NCI-H510A treated with DMSO at 0.1 percent for 48 hours (cell line): ENCODE data around the gene CTTNBP2NL.
A peak's percentile ranks its signal among the peaks of the same experiment; 100 is the strongest.
"Not testable (repeated sequence)": the region's sequence is repeated elsewhere in the genome, so short reads cannot be mapped to it uniquely, and the experiment has no call there.

Experiments
- DNase-seq: peaks from one replicate; lab custom pipeline; 2025; lab: John Stamatoyannopoulos, UW

Gene CTTNBP2NL

DNA sequence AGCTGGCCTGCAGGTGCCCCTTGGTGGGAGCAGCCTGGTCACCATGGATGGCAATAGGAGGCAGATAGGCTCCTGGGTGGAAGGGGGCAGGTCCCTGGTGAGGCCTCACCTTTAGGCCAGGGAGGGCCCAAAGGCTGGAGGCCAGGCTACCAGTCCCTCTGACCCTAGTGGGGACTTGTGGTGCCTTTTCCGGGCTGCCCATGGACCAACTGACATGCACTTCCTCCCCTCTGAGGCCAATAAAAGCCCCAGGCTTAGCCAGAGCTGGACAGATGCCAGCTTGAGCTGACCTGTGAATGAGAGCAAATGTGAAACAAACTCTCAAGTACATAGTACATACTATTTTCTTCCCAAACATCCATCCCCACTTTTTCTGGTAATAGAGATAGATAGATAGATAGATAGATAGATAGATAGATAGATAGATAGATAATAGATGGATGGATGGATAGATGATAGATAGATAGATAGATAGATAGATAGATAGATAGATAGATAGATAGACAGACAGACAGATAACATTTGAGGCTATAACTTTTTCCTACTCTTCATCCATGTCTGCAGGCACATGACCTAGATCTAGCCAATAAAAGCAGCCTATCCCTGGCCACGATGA lies 9.2 kb upstream of the CTTNBP2NL start:
- no peak for DNase-seq

DNA sequence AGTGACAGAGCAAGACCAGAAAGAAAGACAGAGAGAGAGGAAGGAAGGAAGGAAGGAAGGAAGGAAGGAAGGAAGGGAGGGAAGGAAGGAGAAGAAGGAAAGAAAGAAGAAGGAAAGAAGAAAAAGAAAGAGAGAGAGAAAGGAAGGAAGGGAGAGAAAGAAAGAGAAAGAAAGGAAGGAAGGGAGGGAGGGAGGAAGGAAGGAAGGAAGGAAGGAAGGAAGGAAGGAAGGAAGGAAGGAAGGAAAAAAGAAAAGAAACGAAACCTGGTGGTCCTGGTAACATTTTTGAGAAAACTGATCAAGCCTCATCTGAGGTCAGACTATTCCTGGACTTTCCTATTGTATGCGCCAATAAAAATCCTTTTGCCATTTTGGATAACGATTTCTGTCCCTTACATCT lies 8.2 kb upstream of the CTTNBP2NL start:
- DNase-seq = no peak

DNA sequence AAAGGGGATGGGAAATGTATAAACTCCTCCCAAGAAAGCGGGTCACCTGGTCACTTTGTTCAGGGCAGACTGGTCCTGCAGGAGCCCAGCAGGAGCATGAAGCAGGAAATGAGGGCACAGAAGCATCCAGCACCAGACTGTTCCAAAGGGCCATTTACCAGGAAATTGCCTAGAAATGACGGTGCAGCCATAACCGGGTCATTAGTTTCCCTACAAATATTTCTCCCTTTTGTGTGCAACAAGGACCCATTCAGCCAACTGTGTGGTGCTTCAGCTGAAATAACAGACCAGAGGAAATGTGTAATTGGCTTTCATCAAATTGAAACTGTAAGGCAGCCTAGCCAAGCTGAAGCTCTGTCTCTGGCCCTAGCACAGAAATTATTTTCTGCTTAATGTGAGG lies 7.6 kb upstream of the CTTNBP2NL start:
- no peak for DNase-seq

DNA sequence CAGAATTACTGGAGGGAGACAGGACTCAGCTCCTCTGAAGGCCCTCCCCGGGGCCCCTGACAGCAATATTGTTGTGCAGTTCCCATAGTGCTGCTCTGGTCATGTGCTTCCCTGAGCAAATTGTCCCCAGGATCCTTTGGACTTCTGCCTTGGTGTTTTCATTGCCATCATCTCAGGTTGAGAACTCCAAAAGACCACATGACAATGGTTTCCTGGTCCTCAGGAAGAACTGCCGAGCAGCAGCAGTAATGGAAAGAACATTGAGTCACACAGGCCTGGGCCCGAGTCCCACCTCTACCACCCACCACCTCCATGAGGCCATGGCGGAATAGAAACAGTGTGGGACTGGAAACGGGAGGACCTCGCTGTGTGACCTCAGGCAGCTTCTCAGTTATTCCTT lies 6.3 kb upstream of the CTTNBP2NL start:
- DNase-seq = no peak

DNA sequence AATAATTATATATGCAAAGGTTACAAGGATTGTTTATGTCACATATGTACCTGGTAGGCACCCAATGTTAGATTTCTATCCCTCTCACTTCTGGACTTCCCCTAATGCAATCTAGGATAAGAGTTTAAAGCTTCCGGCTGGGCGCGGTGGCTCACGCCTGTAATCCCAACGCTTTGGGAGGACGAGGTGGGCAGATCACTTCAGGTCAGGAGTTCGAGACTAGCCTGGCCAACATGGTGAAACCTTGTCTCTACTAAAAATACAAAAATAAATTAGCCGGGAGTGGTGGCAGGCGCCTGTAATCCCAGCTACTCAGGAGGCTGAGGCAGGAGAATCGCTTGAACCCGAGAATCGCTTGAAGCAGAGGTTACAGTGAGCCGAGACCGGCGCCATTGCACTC lies 5.7 kb upstream of the CTTNBP2NL start:
- not testable (repeated sequence) for DNase-seq

DNA sequence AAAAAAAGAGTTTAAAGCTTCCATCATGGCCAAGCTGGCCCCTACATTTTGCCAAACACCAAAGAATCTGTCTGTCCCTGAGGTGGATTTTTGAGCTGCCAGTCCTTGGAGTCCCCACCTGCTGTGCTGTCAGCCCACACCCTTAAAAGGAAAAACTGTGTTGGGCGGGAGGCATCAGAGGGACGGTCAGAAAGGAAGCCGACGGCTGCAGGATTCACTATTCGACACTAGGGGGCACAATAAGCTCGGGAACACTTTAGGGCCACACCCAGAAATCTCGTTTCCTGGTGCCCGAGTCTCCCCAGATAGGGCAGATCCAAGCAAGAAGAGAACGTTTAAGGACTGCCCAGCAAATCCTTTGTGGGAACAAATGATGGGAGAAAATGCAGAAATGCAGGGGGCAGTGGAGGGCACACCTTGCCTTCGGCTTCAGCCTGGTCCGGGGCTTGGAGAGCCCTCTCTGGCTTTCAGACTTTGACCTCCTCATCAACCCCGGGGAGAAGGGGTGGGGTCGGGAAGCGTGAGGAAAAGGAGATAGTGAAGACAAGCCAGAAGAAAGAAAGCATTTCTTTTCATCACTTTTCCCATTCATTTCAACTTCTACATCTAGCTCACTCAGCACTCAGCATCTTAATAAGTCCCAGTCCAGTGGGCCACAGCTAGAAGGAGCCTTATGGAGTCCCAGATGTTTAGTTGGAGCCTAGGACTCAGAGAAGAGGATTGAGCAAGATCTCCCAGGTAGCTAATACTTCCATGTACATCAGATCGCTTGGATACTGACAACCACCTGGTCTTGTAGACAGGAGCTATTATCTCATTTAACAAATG lies 5.0 kb upstream of the CTTNBP2NL start:
- DNase-seq = peak; percentile 98

DNA sequence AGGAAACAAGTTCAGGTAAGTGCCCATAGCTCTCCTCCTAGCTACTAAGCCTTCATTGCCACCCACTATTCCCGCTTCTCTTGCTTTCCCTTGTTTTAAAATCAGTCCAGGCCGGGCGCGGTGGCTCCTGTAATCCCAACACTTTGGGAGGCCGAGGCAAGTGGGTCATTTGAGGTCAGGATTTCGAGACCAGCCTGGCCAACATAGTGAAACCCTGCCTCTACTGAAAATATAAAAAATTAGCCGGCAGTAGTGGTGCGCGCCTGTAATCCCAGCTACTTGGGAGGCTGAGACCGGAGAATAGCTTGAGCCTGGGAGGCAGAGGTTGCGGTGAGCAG lies 4.4 kb upstream of the CTTNBP2NL start:
- no peak for DNase-seq

DNA sequence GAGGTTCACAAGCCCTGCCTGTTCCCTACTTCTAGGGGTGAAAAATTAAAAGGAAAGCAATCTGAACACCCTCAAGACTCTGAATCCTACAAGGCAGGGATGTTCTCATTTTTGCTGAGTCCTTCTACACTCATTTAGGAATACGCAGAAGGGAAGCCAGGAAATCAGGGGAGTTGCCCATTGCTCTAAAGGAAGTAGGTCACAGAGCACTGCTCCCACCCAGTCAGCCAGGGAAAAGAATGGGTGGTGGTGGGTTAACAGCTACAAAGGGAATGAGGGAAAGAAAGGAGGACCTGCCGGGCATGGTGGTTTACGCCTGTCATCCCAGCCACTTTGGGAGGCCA lies 2.4 kb upstream of the CTTNBP2NL start:
- no peak for DNase-seq

DNA sequence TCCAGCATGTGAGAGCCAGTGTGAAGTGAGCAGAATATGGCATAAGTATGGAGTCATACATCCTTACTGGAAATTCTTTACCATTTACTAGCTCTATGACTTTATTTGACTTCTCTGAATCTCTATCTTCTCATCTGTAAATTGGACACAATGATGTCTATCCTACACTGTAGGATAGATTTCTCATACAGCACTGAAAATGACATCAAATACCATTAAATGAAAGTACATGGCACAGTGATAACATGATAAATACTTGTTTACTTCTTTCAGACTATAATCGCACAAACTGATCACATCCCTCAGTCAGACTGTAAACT lies 1.3 kb upstream of the CTTNBP2NL start:
- no peak for DNase-seq

DNA sequence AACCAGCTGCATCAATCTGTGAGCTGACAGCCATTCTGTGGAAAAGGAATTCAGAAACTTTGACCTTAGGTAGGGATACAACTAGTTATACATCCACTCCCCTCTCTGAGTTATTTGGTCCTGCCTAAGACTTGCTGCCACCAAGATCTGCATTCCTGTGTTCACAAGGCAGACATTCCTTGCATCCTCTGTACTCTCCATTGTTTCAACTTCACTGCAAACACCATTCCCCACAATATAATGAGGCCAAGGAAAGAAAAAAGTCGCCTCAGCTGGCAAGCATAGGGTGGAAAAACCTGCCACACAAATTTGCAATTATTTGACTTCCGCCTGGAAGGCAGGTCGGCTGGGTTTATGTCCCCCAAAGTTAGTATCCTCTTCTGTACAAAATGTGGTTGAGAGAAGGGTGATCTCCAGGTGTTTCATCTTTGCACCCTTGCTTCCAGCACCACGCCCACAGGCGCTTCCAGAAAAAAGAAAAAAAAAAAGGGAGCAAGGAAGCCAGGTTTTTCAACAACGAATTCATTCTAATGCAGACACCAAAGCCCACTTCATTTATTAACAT lies 676 bp upstream of the CTTNBP2NL start:
- DNase-seq = peak; percentile 26

DNA sequence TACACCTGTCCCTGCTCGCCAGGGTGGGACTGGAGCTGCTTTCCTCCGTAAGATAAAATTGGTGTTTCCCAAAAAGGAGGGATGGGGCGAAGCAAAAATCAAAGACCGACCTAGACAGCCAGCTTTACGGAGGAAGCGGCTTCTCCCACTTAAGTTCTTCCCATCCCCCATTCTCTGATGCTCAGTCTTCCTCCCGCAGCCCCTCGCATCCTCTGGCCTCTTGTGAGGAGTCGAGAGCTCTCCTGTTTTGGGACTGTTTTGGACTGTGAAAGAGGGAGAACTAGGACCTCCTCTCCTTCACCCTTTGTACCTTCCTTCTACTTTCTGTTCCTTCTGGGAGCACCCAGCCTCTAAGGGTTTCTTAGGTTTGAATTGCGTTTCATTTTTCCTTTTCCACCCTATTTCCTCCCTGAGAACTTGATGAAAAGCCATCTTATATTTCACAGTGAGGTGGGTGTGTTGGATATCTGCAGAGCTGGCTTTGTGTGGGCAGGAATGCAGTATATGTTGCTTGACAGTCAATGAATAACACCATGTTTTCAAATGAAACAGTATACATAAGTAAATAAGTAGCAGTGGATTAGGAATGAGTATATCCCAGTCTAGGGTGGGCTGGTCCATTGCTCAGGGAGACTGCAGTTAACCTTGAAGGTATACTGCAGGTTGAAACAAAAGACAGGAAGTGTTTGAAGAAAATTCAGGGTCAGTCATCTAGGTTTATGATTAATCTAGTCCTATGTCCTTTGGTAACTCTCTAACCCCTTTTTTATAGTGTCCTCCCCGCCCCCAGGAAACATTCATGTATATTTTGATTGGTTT lies 848 bp downstream of the CTTNBP2NL start:
- no peak for DNase-seq

DNA sequence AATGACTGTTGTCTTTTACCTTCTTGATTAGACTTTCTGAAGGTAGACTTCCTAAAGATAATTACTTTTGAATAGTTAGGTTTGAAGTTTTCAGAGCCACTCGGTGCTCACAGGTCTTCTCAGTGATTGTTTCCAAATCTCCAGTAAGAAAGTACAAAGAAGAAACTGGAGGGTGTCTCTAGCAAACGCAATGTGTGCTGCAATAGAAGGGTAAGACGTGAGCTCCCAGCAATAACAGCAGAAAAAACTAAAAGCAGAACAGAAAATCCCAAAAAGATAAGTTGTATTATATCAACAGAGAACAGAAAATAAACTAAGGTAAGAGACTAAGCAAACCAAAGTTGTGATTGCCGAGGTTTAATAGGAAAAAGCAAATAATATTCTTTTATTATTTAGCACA lies 1.8 kb downstream of the CTTNBP2NL start:
- DNase-seq = no peak

DNA sequence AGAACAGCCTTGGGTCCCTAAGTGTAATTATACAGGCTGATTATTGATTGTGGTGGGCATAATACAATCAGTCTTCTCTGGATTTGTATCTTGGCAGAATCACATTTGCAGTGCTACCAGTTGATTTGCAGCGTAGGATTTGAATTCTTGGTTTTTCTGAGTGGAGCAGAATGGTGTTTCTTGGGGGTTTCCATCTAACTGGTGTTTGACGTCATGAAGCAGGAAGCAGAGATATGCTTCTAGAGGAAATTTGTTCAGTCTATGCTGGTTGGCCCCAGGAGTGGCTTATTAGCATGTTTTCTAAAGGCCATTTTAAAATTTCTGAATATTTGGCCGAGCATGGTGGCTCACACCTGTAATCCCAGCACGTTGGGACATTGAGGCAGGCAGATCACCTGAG lies 3.4 kb downstream of the CTTNBP2NL start:
- no peak for DNase-seq

DNA sequence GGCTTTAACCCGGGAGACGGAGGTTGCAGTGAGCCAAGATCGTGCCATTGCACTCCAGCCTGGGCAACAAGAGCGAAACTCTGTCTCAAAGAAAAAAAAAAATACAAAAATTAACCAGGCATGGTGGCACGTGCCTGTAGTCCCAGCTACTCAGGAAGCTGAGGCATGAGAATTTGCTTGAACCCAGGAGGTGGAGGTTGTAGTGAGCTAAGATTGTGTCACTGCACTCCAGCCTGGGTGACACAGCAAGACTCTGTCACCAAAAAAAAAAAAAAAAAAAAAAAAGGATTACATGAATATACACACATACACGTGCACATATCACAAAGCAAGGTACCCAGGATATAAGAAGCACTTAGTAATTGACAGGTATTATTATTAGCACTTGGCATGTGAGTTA lies 4.7 kb downstream of the CTTNBP2NL start:
- DNase-seq = not testable (repeated sequence)

DNA sequence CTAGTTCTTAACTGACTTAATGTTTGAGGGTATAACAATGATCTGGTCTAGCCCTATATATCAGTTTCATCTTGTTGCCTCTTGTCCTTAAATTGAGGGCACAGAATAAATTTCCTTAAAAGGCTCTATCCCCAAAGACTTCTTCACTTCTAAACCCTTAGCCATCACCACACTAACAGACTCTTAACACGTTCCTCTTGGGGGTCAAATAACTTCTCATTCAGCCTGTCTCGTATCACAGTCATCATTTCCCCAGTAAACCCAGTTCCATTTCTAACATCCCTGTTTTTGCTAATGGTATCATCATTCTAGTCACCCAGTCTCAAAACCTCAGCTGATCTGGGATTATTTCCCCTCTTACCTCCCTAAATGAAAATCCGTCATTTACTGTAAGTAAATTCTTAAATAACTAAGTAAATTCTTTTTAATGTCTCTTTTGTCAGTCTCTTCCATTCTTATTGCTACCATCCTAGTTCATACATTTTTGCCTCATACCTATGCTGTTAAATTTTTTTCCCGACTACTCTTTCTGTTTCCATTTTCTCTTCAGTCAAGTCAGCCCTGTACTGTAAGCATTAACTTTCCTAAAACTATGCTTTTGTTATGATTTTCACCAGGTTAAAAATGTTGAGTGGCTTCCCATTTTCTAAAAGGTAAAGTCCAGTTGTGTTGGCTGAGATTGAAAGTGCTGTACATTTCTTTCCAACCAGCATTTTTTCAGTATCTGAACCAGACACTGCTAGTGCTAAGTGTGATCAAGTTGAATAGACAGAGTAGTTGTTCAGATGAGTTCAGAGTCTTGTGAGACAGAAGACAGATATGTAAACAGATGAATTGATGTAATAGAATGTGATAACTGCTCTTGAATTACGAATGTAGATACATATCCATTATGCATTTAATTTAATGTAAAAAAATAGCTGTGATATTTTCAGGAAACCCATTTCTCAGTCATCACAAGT lies 6.9 kb downstream of the CTTNBP2NL start:
- DNase-seq = no peak

DNA sequence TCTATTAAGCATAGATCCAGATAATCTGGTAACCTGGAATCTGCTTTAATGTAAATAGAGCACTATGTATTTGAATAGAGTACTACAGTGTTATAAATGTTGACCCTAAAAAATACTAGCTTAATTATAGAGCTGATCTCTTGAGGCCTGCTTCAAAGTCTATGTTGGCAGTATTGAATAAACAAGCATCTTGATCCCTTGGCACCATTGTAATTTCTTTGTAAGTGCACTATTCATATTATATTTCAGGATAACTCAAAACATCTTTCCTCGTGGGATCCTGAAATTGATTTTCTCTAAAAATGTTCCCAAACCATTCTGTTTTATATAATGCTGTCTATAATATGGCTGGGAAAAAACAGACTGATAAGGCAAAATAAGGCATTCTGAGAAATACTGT lies 10.8 kb downstream of the CTTNBP2NL start:
- no peak for DNase-seq

DNA sequence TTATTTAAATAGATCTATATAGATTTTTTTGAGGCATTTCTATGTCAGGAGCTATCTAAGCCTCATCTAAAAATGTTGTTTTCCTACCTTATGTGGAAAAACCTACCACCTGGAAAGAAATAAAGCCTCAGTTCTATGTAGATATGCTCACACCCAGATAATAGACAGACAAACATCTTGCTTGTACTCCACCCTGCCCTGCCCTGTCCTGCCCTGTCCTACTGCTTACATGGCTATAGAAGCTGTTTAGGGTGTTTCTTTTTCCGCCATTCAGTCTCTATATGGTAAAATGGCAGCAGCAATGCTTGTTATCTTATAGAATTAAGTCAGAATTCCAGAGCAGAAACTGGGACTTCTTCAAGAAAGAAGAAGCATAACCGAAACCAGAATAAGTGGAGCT lies 13.4 kb downstream of the CTTNBP2NL start:
- no peak for DNase-seq

DNA sequence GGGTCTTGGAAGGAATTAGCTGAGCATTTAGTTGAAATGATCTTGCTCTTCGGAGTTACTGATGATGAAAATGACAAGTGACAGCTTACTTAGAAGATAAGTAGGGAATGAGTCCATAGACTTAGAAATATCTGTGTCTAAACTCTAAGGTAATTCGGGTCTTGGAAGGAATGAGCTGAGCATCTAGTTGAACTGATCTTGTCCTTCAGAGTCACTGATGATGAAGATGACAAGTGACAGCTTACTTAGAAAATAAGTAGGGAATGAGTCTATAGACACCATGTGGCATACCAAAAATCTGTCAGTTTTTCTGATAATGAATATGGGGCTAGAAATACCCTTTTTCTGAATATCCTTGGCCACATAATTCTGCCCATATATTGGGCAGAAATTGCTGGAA lies 14.7 kb downstream of the CTTNBP2NL start:
- DNase-seq = no peak

DNA sequence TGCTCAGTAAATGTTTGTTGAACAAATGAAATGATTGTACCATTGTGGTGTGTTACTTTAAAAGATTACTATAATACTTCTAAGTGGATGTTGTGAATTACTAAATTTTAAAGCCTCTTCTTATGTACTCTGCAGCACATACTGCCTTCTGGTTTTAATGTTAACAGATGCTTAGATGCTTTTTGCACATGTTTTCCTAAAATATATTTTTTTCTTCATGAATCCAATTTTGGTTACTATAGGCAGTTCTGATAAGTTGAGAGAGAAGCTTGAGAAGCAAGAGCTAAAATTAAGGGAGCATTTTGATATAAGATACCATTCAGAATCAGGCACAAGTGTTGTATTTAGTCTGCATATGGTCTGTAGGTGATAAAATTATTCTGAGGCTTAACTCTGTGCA lies 21.3 kb downstream of the CTTNBP2NL start:
- DNase-seq = no peak

DNA sequence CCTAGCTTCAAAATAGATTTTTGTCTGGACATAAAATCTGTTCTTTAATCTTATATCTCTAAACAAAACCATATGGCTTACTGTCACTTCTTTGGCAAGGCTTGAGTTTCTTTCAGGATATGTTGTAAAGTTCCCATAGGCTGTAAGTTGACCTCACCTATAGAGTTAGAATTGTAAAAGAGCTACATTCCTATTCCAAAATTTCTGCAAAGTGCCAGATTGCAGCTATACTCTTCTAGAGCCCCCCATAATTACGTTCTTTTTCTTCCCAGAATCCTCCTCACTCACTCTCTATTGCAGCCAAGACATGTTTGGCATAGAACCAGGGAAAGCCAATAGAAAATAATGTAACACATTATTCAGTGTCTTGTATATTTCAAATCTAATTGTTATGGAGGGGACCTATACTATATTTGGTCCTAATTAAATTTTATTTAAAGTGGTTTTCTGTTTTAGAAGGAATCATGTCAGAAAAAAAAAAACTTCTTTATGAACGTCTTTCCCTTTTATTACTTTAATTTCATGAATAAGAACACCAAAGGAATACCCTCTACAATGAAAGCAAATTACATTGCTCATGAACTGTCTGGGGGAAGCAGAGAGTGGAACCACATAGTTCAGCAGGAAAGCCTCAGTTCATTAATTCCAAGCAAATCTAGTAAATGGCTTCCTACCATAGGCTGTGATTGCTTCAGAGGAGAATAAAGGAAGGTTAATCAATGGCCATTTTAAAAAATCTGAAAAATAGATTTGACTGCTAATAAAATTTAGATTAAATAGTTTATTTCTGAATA lies 22.3 kb downstream of the CTTNBP2NL start:
- DNase-seq = no peak

DNA sequence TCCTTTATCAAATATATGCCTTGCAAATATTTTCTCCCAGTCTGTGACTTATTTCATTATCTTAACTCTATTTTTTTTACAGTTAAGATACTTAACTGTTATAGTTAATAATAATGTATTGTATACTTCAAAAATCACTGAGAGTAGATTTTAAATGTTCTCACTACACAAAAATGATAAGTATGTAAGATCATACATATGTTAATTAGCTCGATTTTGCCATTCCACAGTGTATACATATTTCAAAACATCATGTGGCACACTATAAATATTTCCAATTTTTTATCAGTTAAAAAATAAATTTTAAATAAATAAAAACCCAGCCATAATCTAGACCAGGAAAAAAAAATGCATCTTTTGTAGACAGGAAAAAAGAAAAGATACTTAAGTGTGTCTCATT lies 27.2 kb downstream of the CTTNBP2NL start:
- DNase-seq = no peak
